ENCODE measurements around the gene TEX10. TPM values are rescaled to one million over a fixed set of nuclear protein-coding genes. Genes with fewer than 3 reads are reported as not detected.

TEX10 gene
- polyA plus RNA-seq, 1 donor (not counting 4 experiments of a cell fraction or from before 2014, with no cell fraction given), result 50.7 TPM

- Histone ChIP-seq H3K27me3 (ENCODE audit: control insufficient read depth, extremely low read depth, insufficient read depth, low read length) (no peaks in the 10 kb centered on the region), H4K20me1 (ENCODE audit: control insufficient read depth, extremely low read depth, insufficient read depth, low read length) (no peaks in the 10 kb centered on the region), H3K4me1 (ENCODE audit: control insufficient read depth, extremely low read depth, insufficient read depth, low read length) (peaks cover 8% of the 10 kb centered on the region), H3K9me1 (ENCODE audit: control insufficient read depth, extremely low read depth, insufficient read depth, low read length) (no peaks in the 10 kb centered on the region), H3K36me3 (ENCODE audit: control insufficient read depth in 2 of 2, extremely low read depth in 1 of 2, insufficient read depth in 2 of 2, low read length in 2 of 2) (no peaks in the 10 kb centered on the region), H3K4me2 (ENCODE audit: control insufficient read depth, extremely low read depth, insufficient read depth, low read depth, low read length) (no peak overlapping the region), H3K9ac (ENCODE audit: control insufficient read depth, extremely low read depth, insufficient read depth, low read length) (no peak overlapping the region), H3K27ac (ENCODE audit: control insufficient read depth, insufficient read depth, low read length) (no peak overlapping the region), H3K4me3 (ENCODE audit: control insufficient read depth in 2 of 3, extremely low read depth in 1 of 3, insufficient read depth in 2 of 3, low read depth in 1 of 3, low read length in 3 of 3) (no peak overlapping the region), H3K9me3 (ENCODE audit: control insufficient read depth, low read depth, low read length) (no peaks in the 10 kb centered on the region), H2AFZ (ENCODE audit: control insufficient read depth, low read length) (no peak overlapping the region), H3K79me2 (ENCODE audit: control insufficient read depth, insufficient read depth, low read length) (no peaks in the 10 kb centered on the region)
- no peak for FAIRE-seq
- DNase-seq (ENCODE audit: low read depth, low spot score), result no peak
- TF ChIP-seq, protein P1, sequence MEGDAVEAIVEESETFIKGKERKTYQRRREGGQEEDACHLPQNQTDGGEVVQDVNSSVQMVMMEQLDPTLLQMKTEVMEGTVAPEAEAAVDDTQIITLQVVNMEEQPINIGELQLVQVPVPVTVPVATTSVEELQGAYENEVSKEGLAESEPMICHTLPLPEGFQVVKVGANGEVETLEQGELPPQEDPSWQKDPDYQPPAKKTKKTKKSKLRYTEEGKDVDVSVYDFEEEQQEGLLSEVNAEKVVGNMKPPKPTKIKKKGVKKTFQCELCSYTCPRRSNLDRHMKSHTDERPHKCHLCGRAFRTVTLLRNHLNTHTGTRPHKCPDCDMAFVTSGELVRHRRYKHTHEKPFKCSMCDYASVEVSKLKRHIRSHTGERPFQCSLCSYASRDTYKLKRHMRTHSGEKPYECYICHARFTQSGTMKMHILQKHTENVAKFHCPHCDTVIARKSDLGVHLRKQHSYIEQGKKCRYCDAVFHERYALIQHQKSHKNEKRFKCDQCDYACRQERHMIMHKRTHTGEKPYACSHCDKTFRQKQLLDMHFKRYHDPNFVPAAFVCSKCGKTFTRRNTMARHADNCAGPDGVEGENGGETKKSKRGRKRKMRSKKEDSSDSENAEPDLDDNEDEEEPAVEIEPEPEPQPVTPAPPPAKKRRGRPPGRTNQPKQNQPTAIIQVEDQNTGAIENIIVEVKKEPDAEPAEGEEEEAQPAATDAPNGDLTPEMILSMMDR (optimal IDR thresholded peaks at IDR 0.05 in 1 of 3, IDR thresholded peaks at IDR 0.05 in 1 of 3, conservative IDR thresholded peaks at IDR 0.05 in 1 of 3; ENCODE audit: extremely low read depth in 1 of 3, insufficient read depth in 2 of 3, low read length in 3 of 3), result peak in 1 of 3 experiments; percentile 7
- TF ChIP-seq EZH2 (IDR thresholded peaks at IDR 0.05; ENCODE audit: low read length), result no peak
- dilution Hi-C loops (cut with MboI; ENCODE audit: extremely low pct_ligation_motif_present, low sequenced_read_pairs), result no loop called here
Measured at GRCh38 chr9:100370064-100370723, 17.5 kb upstream of the TEX10 start.

DNA sequence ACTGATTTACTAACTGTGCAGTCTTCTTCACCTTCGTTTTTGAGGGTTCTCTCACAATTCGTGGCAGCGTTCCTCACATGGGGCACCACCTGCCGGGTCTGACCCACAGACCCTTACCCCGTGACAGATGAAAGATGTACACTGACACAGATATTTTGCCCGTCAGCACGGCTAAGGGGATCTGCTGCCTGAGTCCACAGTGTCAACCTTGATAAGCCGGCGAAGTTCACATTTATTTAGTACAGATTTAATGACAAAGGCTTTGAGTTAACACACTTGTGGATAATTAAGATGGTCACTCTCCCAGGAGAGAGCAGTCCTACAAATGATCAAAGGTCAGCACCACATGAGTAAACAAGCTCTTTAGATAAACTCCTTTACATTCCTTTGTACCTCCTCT lies 15.9 kb upstream of the TEX10 start:
- no peak overlapping the region for H3K27ac ChIP-seq (ENCODE audit: control insufficient read depth, insufficient read depth, low read length)
- FAIRE-seq, result no peak
- no peaks in the 10 kb centered on the region for H3K27me3 ChIP-seq (ENCODE audit: control insufficient read depth, extremely low read depth, insufficient read depth, low read length)
- peaks cover 8% of the 10 kb centered on the region for H3K4me1 ChIP-seq (ENCODE audit: control insufficient read depth, extremely low read depth, insufficient read depth, low read length)
- no peak overlapping the region for H3K4me3 ChIP-seq (ENCODE audit: control insufficient read depth in 2 of 3, extremely low read depth in 1 of 3, insufficient read depth in 2 of 3, low read depth in 1 of 3, low read length in 3 of 3)
- no peaks in the 10 kb centered on the region for H3K79me2 ChIP-seq (ENCODE audit: control insufficient read depth, insufficient read depth, low read length)
- no peak overlapping the region for H3K9ac ChIP-seq (ENCODE audit: control insufficient read depth, extremely low read depth, insufficient read depth, low read length)
- no peaks in the 10 kb centered on the region for H4K20me1 ChIP-seq (ENCODE audit: control insufficient read depth, extremely low read depth, insufficient read depth, low read length)
- dilution Hi-C loops (cut with MboI; ENCODE audit: extremely low pct_ligation_motif_present, low sequenced_read_pairs), result no loop called here
- no peak overlapping the region for H3K4me2 ChIP-seq (ENCODE audit: control insufficient read depth, extremely low read depth, insufficient read depth, low read depth, low read length)
- TF ChIP-seq, protein P1 (optimal IDR thresholded peaks at IDR 0.05 in 1 of 3, IDR thresholded peaks at IDR 0.05 in 1 of 3, conservative IDR thresholded peaks at IDR 0.05 in 1 of 3; ENCODE audit: extremely low read depth in 1 of 3, insufficient read depth in 2 of 3, low read length in 3 of 3), result no peak
- TF ChIP-seq EZH2 (IDR thresholded peaks at IDR 0.05; ENCODE audit: low read length), result no peak
- no peaks in the 10 kb centered on the region for H3K9me1 ChIP-seq (ENCODE audit: control insufficient read depth, extremely low read depth, insufficient read depth, low read length)
- no peak for DNase-seq (ENCODE audit: low read depth, low spot score)
- H2AFZ ChIP-seq (ENCODE audit: control insufficient read depth, low read length), result no peak overlapping the region
- no peaks in the 10 kb centered on the region for H3K9me3 ChIP-seq (ENCODE audit: control insufficient read depth, low read depth, low read length)
- no peaks in the 10 kb centered on the region for H3K36me3 ChIP-seq (ENCODE audit: control insufficient read depth in 2 of 2, extremely low read depth in 1 of 2, insufficient read depth in 2 of 2, low read length in 2 of 2)

Measured in keratinocyte (primary cell).